A673 (cell line): ENCODE results near the gene YIPF2.

Experiments
- CTCF ChIP-seq: fragments of 300-800, 200-600 bp; sonication (generic); conservative IDR thresholded peaks from 2 replicates; pipeline ENCODE4 v1.5.1; 2017; ENCODE audit warnings: low read depth, mild to moderate bottlenecking, antibody characterized with exemption, low read length, moderate library complexity, mixed read lengths
- EZH2 ChIP-seq: fragments of 200-600 bp; sonication (generic); IDR thresholded peaks from 2 replicates; pipeline ENCODE4 v1.6.1; 2017; ENCODE audit warnings: borderline replicate concordance, low read depth, mild to moderate bottlenecking, mixed read lengths, antibody characterized with exemption, low read length; ENCODE audit not compliant: poor library complexity, severe bottlenecking

GRCh38 chr19:10887616-10888367 lies 40.6 kb downstream of the YIPF2 start:
- TF ChIP-seq CTCF (no peak), EZH2 (no peak)
